Middle frontal gyrus (tissue), 1 donor: ENCODE data around the gene WASF1.
A peak's percentile ranks its signal among the peaks of the same experiment; 100 is the strongest.

Experiments used
- DNase-seq: peaks from one replicate; pipeline ENCODE4 v3.0.0-alpha.2; 2015; ENCODE audit warnings: low spot score; ENCODE audit errors: extremely low spot score

WASF1 gene

DNA sequence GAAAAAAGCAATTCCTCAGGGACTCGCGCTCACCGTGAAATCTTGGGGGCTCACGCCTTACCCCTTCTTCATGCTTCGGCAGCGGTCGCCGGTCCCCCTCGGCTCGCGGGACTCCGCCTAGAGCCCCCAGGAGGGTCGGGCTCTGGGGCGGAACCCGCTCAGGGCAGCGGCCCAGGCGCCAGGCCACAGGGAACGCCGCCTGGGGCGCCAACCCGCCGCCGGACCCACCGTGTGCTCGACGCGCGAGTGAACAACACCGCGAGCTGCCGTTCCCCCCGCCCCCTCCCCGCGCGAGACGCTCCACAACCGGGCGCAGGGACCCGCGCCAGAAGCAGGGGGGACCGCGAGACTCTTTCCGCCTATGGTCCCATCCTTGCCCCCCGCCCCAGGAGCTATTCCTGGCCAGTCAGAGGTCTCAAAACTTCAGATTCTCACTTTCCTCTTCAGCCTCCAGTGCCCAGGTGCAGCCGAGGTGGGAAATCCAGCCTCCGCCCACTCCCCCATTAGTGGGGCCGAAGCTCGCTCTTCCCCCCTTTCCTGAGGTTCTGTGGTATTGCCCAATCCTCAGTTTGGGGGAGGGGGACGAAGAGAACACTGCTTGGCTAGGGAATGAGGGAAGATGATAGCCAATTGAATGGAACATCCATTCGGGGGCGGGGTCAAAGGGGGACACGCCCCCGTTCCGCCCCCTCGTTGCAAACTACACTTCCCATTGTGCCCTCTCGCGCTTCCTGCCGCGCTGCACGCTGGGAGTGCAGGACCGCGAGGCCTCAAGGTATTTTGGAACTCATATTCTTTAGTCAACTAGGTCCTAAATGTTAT, at the start of gene WASF1:
Gene WASF1 (minus strand): TSS at position 265 of the 822 bp plus-strand sequence. CDS start 52,069 bp downstream, outside the sequence.
- DNase-seq = peak; percentile 95

DNA sequence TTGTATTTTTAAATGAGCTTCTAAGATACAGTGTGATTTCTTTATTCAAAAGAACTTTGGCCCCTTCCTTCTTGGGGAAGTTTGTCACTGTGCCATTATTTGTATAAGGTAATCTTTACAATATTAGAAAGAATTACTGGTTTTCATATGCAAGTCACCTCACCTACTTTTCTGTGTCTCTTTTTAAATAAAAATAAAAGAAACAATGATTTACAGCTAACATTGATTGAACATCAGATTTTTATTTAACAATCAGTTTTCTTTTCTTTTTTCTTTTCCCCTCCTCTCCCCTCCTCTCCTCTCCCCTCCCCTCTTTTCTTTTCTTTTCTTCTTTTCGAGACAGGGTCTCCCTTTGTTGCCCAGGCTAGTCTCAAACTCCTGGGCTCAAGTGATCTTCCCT, 46.8 kb upstream of the WASF1 start:
- DNase-seq = no peak

DNA sequence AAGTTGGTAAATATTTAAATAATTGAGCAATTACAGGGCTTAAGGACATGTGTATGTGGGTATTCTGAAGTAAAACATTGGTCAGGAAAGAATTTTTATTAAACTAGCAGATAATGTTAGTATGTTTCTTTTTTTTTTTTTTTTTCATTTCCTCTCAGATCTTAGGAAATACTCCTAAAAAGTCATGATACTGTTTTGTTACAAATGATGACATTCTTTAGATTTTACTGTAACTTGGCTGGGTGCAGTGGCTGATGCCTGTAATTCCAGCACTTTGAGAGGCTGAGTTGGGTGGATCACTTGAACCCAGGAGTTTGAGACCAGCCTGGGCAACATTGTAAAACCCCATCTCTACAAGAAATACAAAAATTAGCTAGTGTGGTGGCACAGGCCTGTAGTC, 42.3 kb upstream of the WASF1 start:
- no peak for DNase-seq

DNA sequence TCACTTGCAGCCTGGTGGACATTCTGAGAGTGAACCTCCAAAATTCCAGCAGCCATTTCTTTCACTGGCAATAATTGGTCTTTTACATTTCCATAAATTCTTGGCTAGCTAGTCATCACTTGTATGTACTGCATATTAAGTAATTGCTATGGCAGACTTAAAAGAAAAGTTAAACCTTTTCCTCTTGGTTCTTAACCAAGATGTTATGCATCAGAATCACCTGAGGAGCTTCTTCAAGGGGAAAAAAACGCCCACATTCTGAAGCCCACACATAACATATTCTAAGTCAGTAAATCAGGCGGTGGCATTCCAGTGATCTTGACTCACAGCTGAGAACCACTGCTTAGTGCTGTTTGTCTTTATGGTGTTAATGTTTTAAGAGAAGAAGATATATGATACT, 37.8 kb upstream of the WASF1 start:
- no peak for DNase-seq

DNA sequence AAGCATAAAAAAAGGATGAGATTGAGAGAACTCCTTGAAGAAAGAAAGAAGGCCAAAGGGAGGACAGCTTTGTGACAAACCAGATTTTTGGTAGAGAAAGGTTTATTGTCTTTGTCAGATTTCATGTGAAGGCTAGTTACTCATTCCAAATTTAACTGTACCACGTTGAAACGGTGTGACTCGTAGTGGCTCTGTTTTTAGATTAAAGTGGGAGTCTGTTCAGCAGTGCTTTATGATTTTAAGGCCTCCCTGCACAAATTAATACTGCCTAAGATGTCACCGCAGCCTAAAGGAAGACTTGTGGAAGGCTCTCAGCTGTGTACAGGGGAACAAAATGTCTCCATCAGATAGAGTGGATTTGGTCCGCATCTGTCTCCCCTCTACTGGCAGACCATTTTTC, 36.7 kb upstream of the WASF1 start:
- no peak for DNase-seq

DNA sequence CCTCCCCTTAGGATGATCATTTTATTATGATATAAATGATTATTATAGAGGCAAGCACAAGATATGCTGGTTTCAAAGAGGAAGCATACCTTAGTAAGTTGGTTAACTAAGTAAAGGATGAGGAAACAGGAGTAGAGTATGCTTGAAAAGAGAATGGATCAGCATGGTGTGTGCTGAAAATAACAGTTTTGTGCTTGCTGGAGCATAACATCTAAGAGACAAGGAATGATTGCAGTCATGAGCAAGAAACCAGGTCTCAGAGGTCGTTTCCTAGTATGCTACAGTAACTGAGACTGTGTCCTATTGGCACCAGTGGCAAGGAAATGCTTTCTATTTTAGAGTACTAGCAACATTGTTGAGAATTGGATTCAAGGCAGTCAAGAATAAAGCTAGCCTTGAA, 34.9 kb upstream of the WASF1 start:
- DNase-seq = no peak

DNA sequence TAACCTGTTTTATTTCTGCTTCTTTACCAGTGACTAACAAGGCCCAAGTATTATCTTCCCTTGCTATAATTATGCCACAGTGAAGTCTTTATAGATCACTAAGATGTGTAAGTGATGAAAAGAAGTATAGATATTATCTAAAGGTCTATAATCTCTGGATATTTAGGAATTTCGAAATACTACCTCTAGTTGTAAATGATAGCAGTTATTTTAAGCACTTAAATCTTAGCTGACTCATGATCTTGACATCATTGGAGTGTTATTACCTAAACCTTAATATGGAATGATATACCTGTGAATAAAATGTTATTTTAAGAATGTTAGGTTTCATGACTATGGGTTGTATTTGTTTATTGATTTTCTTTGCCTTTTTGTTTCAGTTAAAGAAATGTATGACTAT, 32.3 kb upstream of the WASF1 start:
- no peak for DNase-seq

DNA sequence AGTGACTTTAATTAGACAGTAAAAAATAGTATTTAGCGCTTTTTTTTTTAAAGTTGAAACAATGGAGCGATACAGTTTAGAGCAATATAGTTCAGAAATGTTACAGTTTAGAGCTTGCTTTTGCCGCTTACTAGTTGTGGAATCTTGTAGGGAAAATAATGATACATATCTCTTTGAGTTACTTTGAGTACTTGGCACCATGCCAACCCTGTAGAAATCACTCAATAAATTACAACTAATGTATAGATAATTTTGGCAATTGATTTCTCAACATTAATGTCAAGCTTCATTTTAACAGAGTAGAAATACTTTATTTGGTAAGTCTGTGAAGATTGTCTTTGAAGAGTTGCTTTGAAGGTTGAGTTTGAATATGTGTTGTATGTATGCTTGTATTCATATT, 28.2 kb upstream of the WASF1 start:
- DNase-seq = no peak

DNA sequence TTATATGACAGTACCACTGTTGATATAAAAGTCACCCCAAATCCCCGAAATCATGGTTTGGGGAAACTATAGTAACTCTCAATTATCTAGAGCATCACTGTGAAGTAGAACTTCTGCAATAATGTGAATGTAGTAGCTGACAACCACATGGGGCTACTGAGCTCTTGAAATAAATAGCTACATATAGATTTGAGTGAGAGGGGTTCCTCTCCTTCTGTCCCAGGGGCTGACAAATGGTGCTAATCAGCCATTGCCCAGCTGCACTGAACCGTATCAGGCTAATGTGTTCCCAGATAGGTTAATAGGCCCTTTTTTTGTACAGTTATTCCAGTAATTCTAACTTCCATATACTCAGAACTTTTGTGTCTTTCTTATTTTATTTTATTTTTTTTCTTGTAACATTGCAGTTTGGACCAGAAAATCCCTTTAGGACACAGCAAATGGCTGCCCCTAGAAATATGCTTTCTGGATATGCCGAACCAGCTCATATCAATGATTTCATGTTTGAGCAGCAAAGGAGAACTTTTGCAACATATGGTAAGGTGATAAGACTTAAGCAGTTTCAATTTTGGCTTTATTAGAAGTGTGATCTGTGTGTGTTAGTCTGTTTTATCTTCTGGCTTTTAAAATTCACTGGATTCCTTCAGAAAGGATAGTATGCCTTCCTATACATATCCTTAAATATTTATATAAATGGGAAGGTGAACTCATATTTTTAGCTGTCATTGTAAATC, 21.8 kb upstream of the WASF1 start:
- DNase-seq = no peak

DNA sequence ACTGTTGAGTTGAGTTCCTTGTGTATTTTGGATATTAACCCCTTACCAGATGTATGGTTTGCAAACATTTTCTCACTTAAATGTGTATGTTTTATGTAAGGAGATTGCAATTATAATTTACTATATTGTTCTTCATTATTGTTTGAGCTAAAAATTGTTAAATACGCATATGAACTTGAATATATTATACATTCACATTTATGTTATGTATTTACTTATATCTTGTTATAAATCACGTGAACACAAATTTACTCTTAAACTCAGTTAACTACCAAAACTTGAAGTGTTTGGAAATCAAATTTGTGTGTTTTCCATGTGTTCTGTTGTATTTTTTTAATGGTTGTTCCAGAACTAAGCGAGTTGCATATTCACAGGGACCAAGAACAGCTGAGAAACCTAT, 19.1 kb upstream of the WASF1 start:
- no peak for DNase-seq

DNA sequence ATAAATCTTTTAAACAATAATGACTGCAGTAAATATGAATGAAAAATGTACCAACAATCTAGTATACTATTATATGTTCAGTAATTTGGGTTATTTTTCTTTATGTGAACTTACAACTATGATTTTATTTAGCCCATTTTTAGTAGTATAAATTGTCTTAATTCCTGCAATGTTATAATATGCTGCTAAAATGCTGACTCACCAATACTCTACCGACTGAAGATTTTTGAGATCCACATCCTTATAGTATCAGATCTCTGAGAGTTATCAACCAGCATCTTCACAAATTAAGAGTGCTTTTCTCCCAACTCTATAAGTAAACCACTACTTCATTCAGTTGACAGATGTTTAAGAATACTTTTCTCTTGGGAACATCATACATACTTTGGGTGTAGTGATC, 17.4 kb upstream of the WASF1 start:
- DNase-seq = no peak

DNA sequence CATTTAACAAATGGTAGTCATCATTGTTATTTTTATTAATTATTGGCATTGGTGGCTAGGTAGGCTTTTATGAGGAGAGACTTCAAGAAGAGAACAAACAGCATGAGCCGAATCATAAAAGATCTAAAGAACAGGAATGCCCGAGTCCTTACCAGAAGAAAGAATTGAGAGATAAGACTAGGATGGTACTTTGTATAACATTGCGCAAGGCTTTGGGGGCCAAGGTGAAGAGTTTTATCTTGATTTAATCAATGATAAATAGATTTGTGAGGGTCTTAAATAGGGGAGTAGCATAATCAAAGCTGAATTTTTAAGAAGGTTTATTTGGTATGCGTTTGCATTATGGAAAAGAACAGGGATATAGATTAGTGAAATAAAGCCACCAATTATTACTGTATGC, 16.2 kb upstream of the WASF1 start:
- DNase-seq = no peak

DNA sequence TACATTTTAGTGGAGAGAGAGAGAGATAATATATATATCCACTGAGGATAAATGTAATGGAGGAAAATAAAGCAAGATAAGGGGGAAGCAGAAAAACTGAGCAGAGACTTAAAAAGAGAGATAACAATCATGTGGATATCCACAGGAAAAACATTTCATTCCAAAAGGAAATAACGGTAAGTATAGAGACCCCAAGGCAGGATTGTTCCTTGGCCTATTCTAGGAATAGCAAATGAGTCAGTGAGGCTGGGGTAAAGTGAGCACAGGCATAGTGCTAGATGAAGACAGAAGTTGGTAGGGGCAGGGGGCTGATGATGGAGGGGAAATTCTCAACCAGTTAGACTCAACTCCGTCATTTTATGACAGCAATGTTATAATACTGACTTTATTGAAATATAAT, 12.0 kb upstream of the WASF1 start:
- no peak for DNase-seq

DNA sequence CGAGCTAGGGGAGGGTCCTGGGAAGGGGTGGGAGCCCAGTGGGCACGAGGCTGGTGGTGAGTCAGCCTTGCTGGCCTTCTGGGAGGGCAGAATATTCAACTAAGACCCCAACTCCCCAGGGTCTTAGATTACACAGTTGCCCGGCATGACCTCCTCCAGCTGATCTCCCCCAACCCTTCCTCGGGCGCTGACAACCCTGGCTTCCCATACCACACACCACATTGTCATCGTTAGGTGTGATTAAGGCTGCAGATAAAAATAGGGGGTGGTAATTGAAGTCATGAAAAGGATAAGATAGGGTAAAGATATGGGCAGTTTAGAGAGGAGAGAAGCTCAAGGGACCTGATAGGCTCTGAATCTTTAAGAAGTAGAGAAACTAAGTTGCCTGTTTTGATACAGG, 11.3 kb upstream of the WASF1 start:
- DNase-seq = no peak

DNA sequence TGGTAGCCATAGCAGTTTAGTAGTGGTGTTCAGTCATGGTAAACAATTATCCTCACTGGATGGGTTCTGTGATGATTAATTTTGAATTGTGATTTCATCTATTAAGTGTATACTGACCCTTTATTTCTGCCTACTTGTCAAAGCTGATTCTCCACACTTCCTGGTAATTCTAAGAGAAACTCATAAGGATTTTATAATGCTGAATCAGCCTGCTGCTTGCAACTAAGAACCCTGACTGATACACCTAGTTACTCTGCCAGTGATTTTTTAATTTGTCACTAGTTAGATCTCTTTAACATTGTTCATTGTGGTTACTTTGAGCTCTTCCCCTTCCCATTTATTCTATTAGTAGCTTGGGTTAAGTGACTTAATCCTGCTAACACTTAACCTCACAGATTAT, 9.3 kb upstream of the WASF1 start:
- DNase-seq = no peak

DNA sequence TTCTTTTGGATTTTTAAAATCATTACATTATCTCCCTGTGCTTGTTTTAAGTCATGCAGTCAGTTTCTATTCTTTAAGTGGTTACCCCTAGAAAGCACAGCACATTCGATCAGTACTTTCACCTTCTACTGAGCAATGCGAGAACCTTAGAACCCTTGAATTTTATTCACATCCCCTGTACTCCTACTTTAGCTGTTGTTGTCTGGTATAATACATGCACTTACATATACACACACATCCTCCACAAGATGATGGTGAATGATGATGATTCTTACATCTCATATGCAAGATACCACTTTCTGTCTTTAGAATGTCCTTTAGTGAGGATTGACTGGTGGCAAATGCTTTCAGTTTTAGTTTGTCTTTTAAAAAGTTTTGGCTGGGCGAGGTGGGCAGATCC, 6.4 kb upstream of the WASF1 start:
- no peak for DNase-seq

DNA sequence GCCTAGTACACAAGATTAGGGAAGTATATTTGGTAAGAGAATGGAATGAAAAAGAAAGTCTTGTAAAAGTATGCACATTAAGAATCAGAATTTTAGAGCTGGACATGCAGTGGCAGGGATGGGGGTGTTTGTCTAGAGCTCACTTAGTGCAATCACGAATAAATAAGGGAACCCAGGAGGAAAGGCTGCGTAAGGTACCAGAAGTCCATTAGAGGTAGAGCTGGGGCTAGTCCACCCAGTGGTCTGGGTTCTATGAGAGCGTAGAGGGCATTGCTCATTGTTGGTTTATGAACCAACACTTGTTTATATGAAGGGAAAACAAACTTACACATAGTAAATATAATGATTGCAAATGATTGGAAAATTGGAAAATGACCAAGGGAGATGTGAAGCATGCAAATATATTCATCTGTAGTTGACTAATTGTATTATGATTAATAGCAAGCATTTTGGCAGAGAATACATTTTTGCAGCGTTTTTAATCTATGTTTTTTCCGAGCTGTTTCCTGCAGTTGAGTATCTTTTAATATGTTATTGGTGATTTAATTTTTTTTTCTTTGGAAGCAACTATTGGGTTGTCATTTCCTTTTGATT, 3.9 kb upstream of the WASF1 start:
- DNase-seq = no peak

DNA sequence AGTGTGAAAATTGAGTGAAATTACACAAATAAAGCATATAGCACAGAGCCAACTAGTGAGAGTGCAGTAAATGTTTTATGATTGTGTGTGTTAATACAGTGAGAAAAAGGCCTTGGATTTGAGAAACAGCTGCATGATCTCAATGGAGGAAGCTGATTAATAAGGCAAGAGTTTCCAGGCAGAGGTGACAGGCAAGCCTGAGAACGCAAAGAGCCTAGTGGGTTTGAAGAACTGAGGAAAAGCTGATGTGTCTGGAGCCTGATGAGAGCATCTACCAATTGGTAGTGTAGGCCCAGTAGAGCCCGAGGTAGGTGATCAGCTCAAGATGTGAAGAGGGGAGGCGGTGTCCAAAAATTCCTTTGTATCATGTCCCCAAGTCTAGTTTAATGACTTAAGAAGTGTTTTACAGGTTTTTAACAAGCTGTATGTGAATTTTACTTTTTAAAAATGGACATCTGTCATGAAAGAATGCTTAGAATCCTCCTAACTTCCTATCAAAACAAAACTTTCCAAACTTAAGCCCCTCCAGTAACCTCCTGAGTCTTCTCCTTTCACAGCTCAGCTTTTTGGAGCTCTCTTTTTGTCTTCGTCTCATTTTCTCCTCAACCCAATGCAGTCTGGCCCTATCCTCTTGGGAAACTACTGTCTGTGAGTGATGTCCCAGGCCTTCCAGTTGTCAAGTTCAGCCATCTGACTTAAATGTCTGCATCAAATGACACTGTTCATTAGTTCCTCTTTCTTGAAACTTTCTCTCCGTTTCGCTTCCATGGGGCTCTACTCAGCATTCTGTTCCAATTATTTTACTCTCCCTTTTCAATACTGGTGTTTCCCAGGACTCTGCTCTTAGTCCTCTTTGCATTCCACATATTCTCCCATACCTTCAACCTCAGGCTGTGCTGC, 1.9 kb upstream of the WASF1 start:
- no peak for DNase-seq

DNA sequence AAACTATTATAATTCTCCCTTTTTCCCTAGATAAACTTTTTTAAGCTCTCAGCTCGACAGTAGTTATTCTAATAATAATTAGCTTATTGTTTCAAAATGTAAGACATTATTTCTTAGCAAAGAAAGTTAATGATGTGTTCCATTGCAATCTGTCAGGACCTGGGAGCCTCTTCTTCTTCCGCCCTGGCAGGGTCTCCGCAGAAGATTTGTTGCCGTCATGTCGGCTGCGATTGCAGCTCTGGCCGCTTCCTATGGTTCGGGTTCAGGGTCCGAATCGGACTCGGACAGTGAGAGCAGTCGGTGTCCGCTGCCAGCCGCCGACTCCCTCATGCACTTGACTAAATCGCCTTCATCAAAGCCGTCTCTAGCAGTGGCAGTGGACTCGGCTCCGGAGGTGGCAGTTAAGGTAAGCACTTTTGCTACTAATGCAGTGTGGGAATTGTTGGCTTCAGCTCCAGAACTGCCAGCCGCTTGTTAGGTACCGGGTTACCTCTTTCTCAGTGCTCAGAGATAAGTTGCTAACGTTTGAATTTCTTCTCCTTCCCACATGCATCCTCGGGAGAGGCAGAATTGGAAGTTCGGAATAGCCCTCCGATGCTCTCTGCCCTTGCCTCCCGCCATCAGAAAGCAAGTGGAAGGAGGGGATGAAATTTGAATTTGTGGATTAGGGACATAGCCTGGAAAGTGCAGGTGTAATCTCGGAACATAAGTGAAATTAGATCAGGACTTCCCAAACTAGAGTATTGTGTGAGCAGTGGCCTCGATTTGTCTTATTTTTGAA, 948 bp upstream of the WASF1 start, which contains the start of gene CDC40:
Gene CDC40 (plus strand): TSS at position 200 of the 781 bp plus-strand sequence. CDS start 18 bp downstream, at position 218.
- no peak for DNase-seq

DNA sequence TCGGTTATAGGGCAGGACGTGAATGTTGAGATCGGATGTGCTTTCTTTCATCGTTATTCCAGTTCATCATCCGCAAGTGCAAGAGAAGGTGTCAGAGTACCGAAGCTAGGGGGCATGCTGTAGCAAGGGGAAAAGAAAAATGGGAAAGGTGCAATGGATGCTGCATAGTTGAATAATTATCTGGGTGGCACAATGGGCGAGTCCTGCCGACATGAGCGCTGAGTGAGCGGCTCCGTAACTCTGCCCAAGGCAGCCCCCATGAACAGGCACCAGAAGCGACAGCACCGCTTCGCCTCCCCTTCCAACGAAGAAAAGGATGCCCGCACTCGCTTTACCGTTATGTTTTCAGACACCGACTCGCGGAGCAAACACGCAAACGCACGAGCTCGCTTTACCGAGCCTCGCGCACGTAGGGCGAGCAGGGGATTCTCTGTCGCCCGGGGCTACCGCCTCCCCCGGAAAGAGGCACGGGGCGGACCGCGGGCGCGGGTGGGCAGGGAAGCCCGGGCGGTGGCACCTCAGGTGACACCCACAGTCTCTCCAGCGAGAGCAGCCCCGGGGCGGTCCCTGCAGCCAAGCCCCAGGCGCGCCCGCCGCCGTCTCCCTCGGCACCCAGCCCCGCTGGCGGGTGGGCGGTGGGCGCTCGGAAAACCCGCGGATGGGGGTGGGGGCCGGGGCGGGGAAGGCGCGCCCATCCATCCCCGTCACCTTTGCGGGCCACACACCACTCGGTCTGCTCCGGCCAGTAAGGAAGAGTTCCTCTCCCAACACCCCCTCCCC, 654 bp downstream of the WASF1 start:
- peak; percentile 33 for DNase-seq
